ENCODE results near the gene SERPIND1. TPM values are rescaled to one million over a fixed set of nuclear protein-coding genes. Genes with fewer than 3 reads are reported as not detected.

The SERPIND1 gene
- total RNA-seq, 2 donors from 2014 or later = 0.32 TPM; not detected in 1

DNA sequence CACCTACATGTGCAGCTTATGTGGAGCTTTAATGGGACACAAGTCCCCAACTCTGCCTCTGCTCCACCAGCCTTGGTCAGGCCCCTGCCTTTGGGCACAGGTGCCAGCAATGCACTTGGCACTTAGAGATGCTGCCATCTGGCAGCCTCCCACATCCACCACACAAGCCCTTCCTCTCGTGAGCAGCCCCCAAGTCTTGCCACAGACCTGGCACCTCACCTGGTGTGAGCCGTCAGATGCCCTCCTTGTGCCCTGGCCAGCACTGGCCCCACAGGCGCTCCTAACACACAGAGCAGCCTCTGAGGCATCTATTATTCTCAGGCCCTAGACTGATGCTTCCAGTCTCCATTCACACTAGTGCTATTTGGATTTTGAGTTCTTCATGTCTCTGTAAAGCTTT is 24.5 kb upstream of the SERPIND1 start:
- no peak for TF ChIP-seq CTCF (IDR thresholded peaks at IDR 0.05)
- H3K36me3 ChIP-seq = peaks cover 3% of the 10 kb centered on the region
- H3K27ac ChIP-seq = no peak overlapping the region
- H3K9ac ChIP-seq (ENCODE audit: low read depth in 2 of 2, low read length in 2 of 2) = no peak overlapping the region
- intact Hi-C loops (cut with DNase I) = no loop called here
- H3K4me3 ChIP-seq = no peak overlapping the region
- H3K9me3 ChIP-seq = no peaks in the 10 kb centered on the region
- DNase-seq = no peak
- H3K27me3 ChIP-seq = no peaks in the 10 kb centered on the region
- H3K4me1 ChIP-seq = no peaks in the 10 kb centered on the region

GRCh38 chr22:20750461-20751184 is 23.3 kb upstream of the SERPIND1 start:
- Histone ChIP-seq H3K4me1 (no peaks in the 10 kb centered on the region), H3K4me3 (no peak overlapping the region), H3K27me3 (no peaks in the 10 kb centered on the region), H3K9ac (ENCODE audit: low read depth in 2 of 2, low read length in 2 of 2) (no peak overlapping the region), H3K36me3 (peaks cover 3% of the 10 kb centered on the region), H3K27ac (no peak overlapping the region), H3K9me3 (no peaks in the 10 kb centered on the region)
- no peak for TF ChIP-seq CTCF (IDR thresholded peaks at IDR 0.05)
- peak; percentile 46 for DNase-seq
- intact Hi-C loops (cut with DNase I) = no loop called here

- no peaks in the 10 kb centered on the region for H3K27me3 ChIP-seq
- no peak overlapping the region for H3K4me3 ChIP-seq
- intact Hi-C loops (cut with DNase I) = no loop called here
- no peak for TF ChIP-seq CTCF (IDR thresholded peaks at IDR 0.05)
- H3K9ac ChIP-seq (ENCODE audit: low read depth in 2 of 2, low read length in 2 of 2) = no peak overlapping the region
- no peaks in the 10 kb centered on the region for H3K4me1 ChIP-seq
- DNase-seq = no peak
- H3K27ac ChIP-seq = no peak overlapping the region
- no peaks in the 10 kb centered on the region for H3K9me3 ChIP-seq
- H3K36me3 ChIP-seq = peaks cover 3% of the 10 kb centered on the region
Observed at GRCh38 chr22:20751185-20751851, 22.6 kb upstream of the SERPIND1 start.

- Histone ChIP-seq H3K36me3 (peaks cover 2% of the 10 kb centered on the region), H3K9ac (ENCODE audit: low read depth in 2 of 2, low read length in 2 of 2) (no peak overlapping the region), H3K27me3 (no peaks in the 10 kb centered on the region), H3K4me1 (no peaks in the 10 kb centered on the region), H3K4me3 (no peak overlapping the region), H3K27ac (no peak overlapping the region), H3K9me3 (no peaks in the 10 kb centered on the region)
- intact Hi-C loops (cut with DNase I) = no loop called here
- DNase-seq = no peak
- TF ChIP-seq CTCF (IDR thresholded peaks at IDR 0.05) = no peak
Observed at GRCh38 chr22:20752104-20752741, 21.7 kb upstream of the SERPIND1 start.

- Histone ChIP-seq H3K27ac (no peak overlapping the region), H3K27me3 (no peaks in the 10 kb centered on the region), H3K9ac (ENCODE audit: low read depth in 2 of 2, low read length in 2 of 2) (no peak overlapping the region), H3K4me1 (no peaks in the 10 kb centered on the region), H3K4me3 (no peak overlapping the region), H3K9me3 (no peaks in the 10 kb centered on the region), H3K36me3 (no peaks in the 10 kb centered on the region)
- intact Hi-C loops (cut with DNase I) = no loop called here
- DNase-seq = no peak
- no peak for TF ChIP-seq CTCF (IDR thresholded peaks at IDR 0.05)
Observed at GRCh38 chr22:20752873-20753272, 21.0 kb upstream of the SERPIND1 start.

All from colonic mucosa (tissue), 4 donors.